Spleen (tissue), 11 donors: ENCODE data around the gene ALDOB. TPM values are rescaled to one million over a fixed set of nuclear protein-coding genes. Genes with fewer than 3 reads are reported as not detected.

Experiments
- DNase-seq: peaks from one replicate; pipeline ENCODE4 v3.0.0-alpha.2; 2020
- H3K27ac ChIP-seq, 8 donors: fragments of 200-600 bp; sonication (generic) in 7 of 8; 1 replicate in 4 of 8; 2 replicates in 4 of 8; pipeline versions ENCODE4 v1.5.0 to v1.8.0; 2016 to 2021; ENCODE audit warnings: inconsistent platforms in 4 of 8, mild to moderate bottlenecking in 4 of 8, moderate library complexity in 1 of 8
- H3K27me3 ChIP-seq, 7 donors: fragments of 200-600 bp; sonication (generic) in 6 of 7; replicated peaks in 1 of 7; 1 replicate in 4 of 7; 2 replicates in 3 of 7; pipeline versions ENCODE4 v1.5.0 to v1.8.0; 2016 to 2021; ENCODE audit warnings: inconsistent platforms in 3 of 7, mild to moderate bottlenecking in 1 of 7
- H3K36me3 ChIP-seq, 6 donors: fragments of 200-600 bp; sonication (generic) in 5 of 6; 1 replicate in 4 of 6; 2 replicates in 2 of 6; pipeline versions ENCODE4 v1.5.0 to v1.8.0; 2016 to 2021; ENCODE audit warnings: inconsistent platforms in 2 of 6
- H3K4me1 ChIP-seq, 6 donors: fragments of 200-600 bp; sonication (generic) in 5 of 6; 1 replicate in 3 of 6; 2 replicates in 3 of 6; pipeline versions ENCODE4 v1.5.0 to v1.8.0; 2016 to 2021; ENCODE audit warnings: inconsistent platforms in 3 of 6
- H3K4me3 ChIP-seq, 8 donors: fragments of 200-600 bp; sonication (generic) in 7 of 8; 1 replicate in 4 of 8; 2 replicates in 4 of 8; pipeline versions ENCODE4 v1.5.0 to v1.8.0; 2016 to 2021; ENCODE audit warnings: inconsistent platforms in 4 of 8, mild to moderate bottlenecking in 4 of 8, moderate library complexity in 2 of 8
- H3K9me3 ChIP-seq, 8 donors: fragments of 200-600 bp; sonication (generic) in 7 of 8; 1 replicate in 4 of 8; 2 replicates in 4 of 8; pipeline versions ENCODE4 v1.5.0 to v1.8.0; 2016 to 2021; ENCODE audit warnings: inconsistent platforms in 4 of 8
- POLR2A ChIP-seq, 3 donors: fragments of 450-650 bp; IDR thresholded peaks; one replicate each; pipeline ENCODE4 v1.5.1; 2017; ENCODE audit warnings: antibody characterized with exemption in 3 of 3, mild to moderate bottlenecking in 1 of 3
- POLR2AphosphoS5 ChIP-seq, 3 donors: sonication (generic); formaldehyde crosslinking; IDR thresholded peaks; one replicate each; pipeline ENCODE4 v1.5.1; 2017; ENCODE audit warnings: antibody characterized with exemption in 3 of 3
- WGBS, 5 donors: extraction: QIAGEN DNeasy Blood & Tissue Kit in 3 of 5; methylation state at CpG; one replicate each; pipeline versions ENCODE4 v1.1.5 to v1.1.7; 2013 to 2018; 5-methylcytosine and 5-hydroxymethylcytosine counted together
- intact Hi-C: fragments of 100-400 bp; cut with DNase I; formaldehyde crosslinking; loops from one replicate; pipeline ENCODE4 v1.15.0; 2023; ENCODE audit warnings: low total_unique reads
- polyA plus RNA-seq, 3 donors: library from polyadenylated mRNA; stranded (reverse); fragments of 200-250 nt; gene quantifications; one replicate each; pipeline ENCODE4 v1.2.1, GENCODE V29; 2013
- small RNA-seq, 4 donors: library from RNA; depleted of rRNA; stranded (forward); fragments of <200 nt; gene quantifications; one replicate each; pipeline ENCODE3, GENCODE V24; 2016
- total RNA-seq, 7 donors: library from RNA; depleted of rRNA in 3 of 7; stranded (reverse); fragments of >200 nt in 3 of 7; fragmentation: NEBNext Ultra II Directional in 4 of 7; extraction: Animal tissue kit (Norgen Biotek cat#: 25700) in 4 of 7; gene quantifications; one replicate each; pipeline versions ENCODE4 v1.1.0 to v1.2.1, GENCODE V29; 2016 to 2021
- TF ChIP-seq, protein P1 (sequence below), 11 experiments: fragments of 200-600 bp in 7 of 11; fragments of 450-650 bp in 4 of 11; sonication (generic) in 4 of 11; IDR thresholded peaks in 8 of 11; conservative IDR thresholded peaks in 3 of 11; 1 replicate in 7 of 11; 2 replicates in 4 of 11; pipeline versions ENCODE4 v1.4.0 to v1.8.0; 2016 to 2021; ENCODE audit warnings: antibody characterized with exemption in 11 of 11, inconsistent platforms in 4 of 11, mild to moderate bottlenecking in 1 of 11
- donor health status: healthy with polysubstance abuse.
- donor health status: DM: no; HTN: no; CAD: no; lungs with moderate emphysema.
- donor health status: DM: no; HTN: no; CAD: no.
- donor health status: Bipolar disorder and iron deficiency.
- donor health status: healthy.
- donor health status: DM: no; HTN: no; CAD: no.
- donor health status: DM: yes; HTN: yes; CAD: no.

Gene ALDOB
- total and polyA plus RNA-seq, 10 donors: 0.15 to 0.83 (median 0.40) TPM; not detected in 6

DNA sequence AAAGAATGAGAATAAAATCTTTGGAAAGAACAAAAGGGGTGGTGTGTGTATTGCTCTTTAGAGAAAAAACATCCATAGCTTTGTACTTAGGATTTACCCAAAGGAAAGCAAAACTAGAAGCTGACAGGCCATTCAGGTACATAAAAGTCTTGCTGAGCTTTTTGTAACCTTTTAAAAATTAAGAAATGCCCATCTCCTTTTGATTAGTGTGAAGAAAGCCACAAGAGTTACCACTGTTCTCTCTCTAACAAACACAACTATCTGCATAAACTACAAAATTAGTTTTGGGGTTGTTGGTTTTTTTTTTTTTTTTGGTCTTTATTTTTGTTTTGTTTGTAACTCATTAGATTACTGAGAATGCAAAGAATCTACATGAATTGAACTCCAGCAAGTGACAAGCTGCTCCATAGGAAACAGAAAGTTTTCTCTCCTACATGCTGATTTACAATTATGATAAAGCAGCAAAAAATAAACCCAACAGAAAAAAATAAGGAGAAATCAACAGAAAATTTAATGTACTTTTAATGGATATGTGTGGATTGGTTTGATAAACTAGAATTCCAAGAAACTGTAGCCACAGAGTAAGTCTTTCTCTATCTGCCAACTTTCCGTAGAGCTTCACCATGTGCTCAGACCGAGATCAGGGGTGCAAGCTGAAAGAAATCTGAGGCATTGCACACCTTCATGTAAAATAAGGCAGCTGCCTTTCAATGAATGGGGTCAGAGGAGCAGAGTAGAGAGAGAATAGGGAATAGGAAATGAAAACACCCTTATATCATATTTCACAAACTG is 63.1 kb downstream of the ALDOB start:
- intact Hi-C loops: no loop called here
- Histone ChIP-seq H3K27me3 (peaks cover 0 to 6% (median 0%) of the 10 kb centered on the region in 7 donors), H3K4me3 (no peak overlapping the region), H3K4me1 (no peaks in the 10 kb centered on the region), H3K9me3 (peaks cover 0 to 4% (median 0%) of the 10 kb centered on the region in 8 donors), H3K36me3 (no peaks in the 10 kb centered on the region), H3K27ac (no peak overlapping the region)
- no peak for DNase-seq
- TF ChIP-seq, protein P1, sequence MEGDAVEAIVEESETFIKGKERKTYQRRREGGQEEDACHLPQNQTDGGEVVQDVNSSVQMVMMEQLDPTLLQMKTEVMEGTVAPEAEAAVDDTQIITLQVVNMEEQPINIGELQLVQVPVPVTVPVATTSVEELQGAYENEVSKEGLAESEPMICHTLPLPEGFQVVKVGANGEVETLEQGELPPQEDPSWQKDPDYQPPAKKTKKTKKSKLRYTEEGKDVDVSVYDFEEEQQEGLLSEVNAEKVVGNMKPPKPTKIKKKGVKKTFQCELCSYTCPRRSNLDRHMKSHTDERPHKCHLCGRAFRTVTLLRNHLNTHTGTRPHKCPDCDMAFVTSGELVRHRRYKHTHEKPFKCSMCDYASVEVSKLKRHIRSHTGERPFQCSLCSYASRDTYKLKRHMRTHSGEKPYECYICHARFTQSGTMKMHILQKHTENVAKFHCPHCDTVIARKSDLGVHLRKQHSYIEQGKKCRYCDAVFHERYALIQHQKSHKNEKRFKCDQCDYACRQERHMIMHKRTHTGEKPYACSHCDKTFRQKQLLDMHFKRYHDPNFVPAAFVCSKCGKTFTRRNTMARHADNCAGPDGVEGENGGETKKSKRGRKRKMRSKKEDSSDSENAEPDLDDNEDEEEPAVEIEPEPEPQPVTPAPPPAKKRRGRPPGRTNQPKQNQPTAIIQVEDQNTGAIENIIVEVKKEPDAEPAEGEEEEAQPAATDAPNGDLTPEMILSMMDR (IDR thresholded peaks at IDR 0.05 in 8 of 11, conservative IDR thresholded peaks at IDR 0.05 in 3 of 11): no peak
- TF ChIP-seq POLR2A (IDR thresholded peaks at IDR 0.05): no peak
- TF ChIP-seq POLR2AphosphoS5 (IDR thresholded peaks at IDR 0.05): no peak
- WGBS, 5 donors: 61 to 87% (median 67%) methylated on average over 2 of the region's 2 CpGs

- Histone ChIP-seq H3K4me3 (no peak overlapping the region), H3K27me3 (peaks cover 0 to 6% (median 0%) of the 10 kb centered on the region in 7 donors), H3K9me3 (peaks cover 0 to 4% (median 0%) of the 10 kb centered on the region in 8 donors), H3K36me3 (no peaks in the 10 kb centered on the region), H3K27ac (no peak overlapping the region), H3K4me1 (no peaks in the 10 kb centered on the region)
- no peak for DNase-seq
- TF ChIP-seq, protein P1 (IDR thresholded peaks at IDR 0.05 in 8 of 11, conservative IDR thresholded peaks at IDR 0.05 in 3 of 11): no peak
- TF ChIP-seq POLR2AphosphoS5 (IDR thresholded peaks at IDR 0.05): no peak
- no peak for TF ChIP-seq POLR2A (IDR thresholded peaks at IDR 0.05)
- WGBS, 5 donors: 88 to 95% (median 93%) methylated on average over 3 of the region's 3 CpGs
- intact Hi-C loops: no loop called here
These were observed 63.8 kb downstream of the ALDOB start for GRCh38 chr9:101371813-101372212.

Small RNA genes lying within 50 kb of the gene (small RNA-seq; reads per million reads assigned to genes)
- 0 reads per million in 4 donors for gene AL353621.2

Other genes with a start within 250 kb of the ALDOB start
- under 1 TPM in 2 of 7 donors, not detected in 5; 0.10 to 0.15 TPM for gene BAAT, start 50.8 kb downstream of the ALDOB start, total RNA-seq
- under 1 TPM in 2 of 3 donors, not detected in 1; 0.02 to 0.11 TPM for gene BAAT, start 50.8 kb downstream of the ALDOB start, polyA plus RNA-seq
- 10 to 100 TPM; 10.2 to 15.5 (median 11.6) TPM for gene MRPL50, start 37.2 kb downstream of the ALDOB start, total RNA-seq
- gene MRPL50, start 37.2 kb downstream of the ALDOB start, polyA plus RNA-seq: 10 to 100 TPM in 2 of 3 donors, 1 to 10 TPM in 1; 7.8 to 13.0 (median 10.0) TPM
- gene ZNF189, start 36.9 kb downstream of the ALDOB start, total RNA-seq: 10 to 100 TPM; 20.0 to 39.0 (median 27.7) TPM
- gene ZNF189, start 36.9 kb downstream of the ALDOB start, polyA plus RNA-seq: 1 to 10 TPM; 7.1 to 9.8 (median 7.3) TPM
- gene RNF20, start 98.1 kb upstream of the ALDOB start, total RNA-seq: 10 to 100 TPM; 22.0 to 46.1 (median 36.6) TPM
- gene RNF20, start 98.1 kb upstream of the ALDOB start, polyA plus RNA-seq: 10 to 100 TPM in 1 of 3 donors, 1 to 10 TPM in 2; 8.3 to 13.6 (median 9.7) TPM
- gene PPP3R2, start 159.2 kb upstream of the ALDOB start, total RNA-seq: under 1 TPM in 2 of 7 donors, not detected in 5; 0.10 to 0.11 TPM
- gene PPP3R2, start 159.2 kb upstream of the ALDOB start, polyA plus RNA-seq: not detected